Measurements from ENCODE around the gene RNF214.

The RNF214 gene

GRCh38 chr11:117223741-117224689 lies 8.5 kb upstream of the RNF214 start:
- Histone ChIP-seq H3K4me1 (peaks cover 0 to 67% (median 53%) of the 10 kb centered on the region in 4 donors), H3K27me3 (no peaks in the 10 kb centered on the region), H3K36me3 (peaks cover 8 to 60% (median 34%) of the 10 kb centered on the region in 3 donors), H3K27ac (peak overlapping the region; percentile 88 to 91), H3K4me3 (no peak overlapping the region), H3K9me3 (no peaks in the 10 kb centered on the region)
- no peak for DNase-seq
- intact Hi-C loops (cut with DNase I; ENCODE audit: low total_unique reads) = loop anchor here (5.0 kb wide), 1 partner anchor 127 kb away; the partner anchor contains the start of gene SIK3
- no peak for TF ChIP-seq CTCF (IDR thresholded peaks at IDR 0.05)

GRCh38 chr11:117225553-117226170 lies 6.8 kb upstream of the RNF214 start:
- peaks cover 18 to 69% (median 45%) of the 10 kb centered on the region in 3 donors for H3K36me3 ChIP-seq
- DNase-seq = no peak

GRCh38 chr11:117226388-117227385 lies 5.8 kb upstream of the RNF214 start:
- TF ChIP-seq CTCF (IDR thresholded peaks at IDR 0.05) = peak; percentile 71 to 91
- no peak overlapping the region for H3K4me3 ChIP-seq
- H3K4me1 ChIP-seq = peaks cover 0 to 61% (median 41%) of the 10 kb centered on the region in 4 donors
- H3K27ac ChIP-seq = peak overlapping the region; percentile 88 to 91
- no peak for DNase-seq
- intact Hi-C loops (cut with DNase I; ENCODE audit: low total_unique reads) = loop anchor here (5.0 kb wide), 1 partner anchor 44 kb away; no protein-coding TSS in a partner anchor
- peaks cover 18 to 69% (median 45%) of the 10 kb centered on the region in 3 donors for H3K36me3 ChIP-seq
- no peaks in the 10 kb centered on the region for H3K27me3 ChIP-seq
- no peaks in the 10 kb centered on the region for H3K9me3 ChIP-seq

More at GRCh38 chr11:117225553-117226170, 6.8 kb upstream of the RNF214 start:
- peak overlapping the region; percentile 88 to 91 for H3K27ac ChIP-seq
- peaks cover 0 to 62% (median 43%) of the 10 kb centered on the region in 4 donors for H3K4me1 ChIP-seq
- intact Hi-C loops (cut with DNase I; ENCODE audit: low total_unique reads) = loop anchor here (5.0 kb wide), 1 partner anchor 43 kb away; no protein-coding TSS in a partner anchor
- H3K27me3 ChIP-seq = no peaks in the 10 kb centered on the region
- no peaks in the 10 kb centered on the region for H3K9me3 ChIP-seq
- no peak overlapping the region for H3K4me3 ChIP-seq
- TF ChIP-seq CTCF (IDR thresholded peaks at IDR 0.05) = no peak

- peaks cover 0 to 50% (median 28%) of the 10 kb centered on the region in 4 donors for H3K4me1 ChIP-seq
- H3K36me3 ChIP-seq = peaks cover 18 to 67% (median 40%) of the 10 kb centered on the region in 3 donors
- intact Hi-C loops (cut with DNase I; ENCODE audit: low total_unique reads) = loop anchor here (5.0 kb wide), 1 partner anchor 46 kb away; no protein-coding TSS in a partner anchor
Observed at GRCh38 chr11:117228091-117228490, 4.4 kb upstream of the RNF214 start.

More at GRCh38 chr11:117228091-117228490, 4.4 kb upstream of the RNF214 start:
- DNase-seq = no peak
- Histone ChIP-seq H3K4me3 (no peak overlapping the region), H3K9me3 (no peaks in the 10 kb centered on the region), H3K27me3 (no peaks in the 10 kb centered on the region), H3K27ac (no peak overlapping the region)
- TF ChIP-seq CTCF (IDR thresholded peaks at IDR 0.05) = no peak

All from tibial artery (tissue), 4 donors.